Vagina (tissue), 2 donors: ENCODE measurements around the gene ZDBF2. TPM values are rescaled to one million over a fixed set of nuclear protein-coding genes. Genes with fewer than 3 reads are reported as not detected.

Source experiments
- DNase-seq, 2 donors: peaks; one replicate each; pipeline ENCODE4 v3.0.0-alpha.2; 2017; ENCODE audit errors: extremely low spot score in 2 of 2
- H3K27ac ChIP-seq: fragments of 200-600 bp; sonication (generic); one replicate; pipeline ENCODE4 v1.5.1; 2019
- H3K27me3 ChIP-seq: fragments of 200-600 bp; sonication (generic); one replicate; pipeline ENCODE4 v1.5.1; 2019
- H3K36me3 ChIP-seq, 2 donors: fragments of 200-600 bp; sonication (generic); one replicate each; pipeline ENCODE4 v1.5.1; 2017 to 2019
- H3K4me1 ChIP-seq: fragments of 200-600 bp; sonication (generic); one replicate; pipeline ENCODE4 v1.5.1; 2019
- H3K4me3 ChIP-seq, 2 donors: fragments of 200-600 bp; sonication (generic); 1 replicate in 1 of 2; 2 replicates in 1 of 2; pipeline ENCODE4 v1.5.1; 2016 to 2019
- H3K9me3 ChIP-seq: fragments of 200-600 bp; sonication (generic); one replicate; pipeline ENCODE4 v1.5.1; 2019
- CTCF ChIP-seq, 3 experiments: fragments of 450-650 bp in 2 of 3; fragments of 200-600 bp in 1 of 3; sonication (generic) in 1 of 3; IDR thresholded peaks; one replicate each; pipeline ENCODE4 v1.5.1; 2017 to 2019; ENCODE audit warnings: antibody characterized with exemption in 3 of 3, mild to moderate bottlenecking in 2 of 3, moderate library complexity in 2 of 3
- POLR2A ChIP-seq, 2 donors: fragments of 450-650 bp; IDR thresholded peaks; one replicate each; pipeline ENCODE4 v1.6.1; 2017; ENCODE audit warnings: antibody characterized with exemption in 2 of 2, mild to moderate bottlenecking in 2 of 2, moderate library complexity in 2 of 2
- POLR2AphosphoS5 ChIP-seq, 2 donors: sonication (generic); formaldehyde crosslinking; IDR thresholded peaks; one replicate each; pipeline ENCODE4 v1.9.0; 2017; ENCODE audit warnings: antibody characterized with exemption in 2 of 2, mild to moderate bottlenecking in 2 of 2, low read depth in 1 of 2; ENCODE audit not compliant: insufficient read depth in 1 of 2
- intact Hi-C: fragments of 100-400 bp; cut with DNase I; formaldehyde crosslinking; loops from one replicate; pipeline ENCODE4 v1.15.1; 2023
- total RNA-seq: library from RNA; depleted of rRNA; stranded (reverse); fragments of >200 nt; gene quantifications from one replicate; pipeline ENCODE4 v1.2.3, GENCODE V29; 2016

Gene ZDBF2
- total RNA-seq, 1 donor from 2014 or later: 13.0 TPM

DNA sequence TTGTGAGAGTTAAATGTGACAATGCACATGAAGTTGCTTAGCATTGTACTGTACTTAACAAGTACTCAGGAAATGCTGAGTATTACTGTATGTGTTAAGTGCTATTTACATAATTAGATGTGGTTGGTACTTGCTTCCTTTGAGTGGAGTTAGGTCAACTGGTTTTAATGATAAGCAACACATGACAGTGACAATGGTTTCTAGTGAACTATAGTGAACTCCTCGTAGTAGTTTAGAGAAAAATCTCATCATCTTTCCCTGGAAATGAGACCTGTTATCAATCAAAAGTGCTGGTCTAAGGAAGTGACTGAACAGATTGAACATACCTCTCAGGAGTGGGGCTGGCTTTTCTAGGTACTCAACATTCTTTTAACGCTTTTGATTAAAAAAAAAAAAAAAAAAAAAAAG, 29.2 kb upstream of the ZDBF2 start:
- H3K9me3 ChIP-seq: no peaks in the 10 kb centered on the region
- intact Hi-C loops: no loop called here
- no peak for DNase-seq
- H3K27me3 ChIP-seq: no peaks in the 10 kb centered on the region
- no peak overlapping the region for H3K4me3 ChIP-seq
- H3K27ac ChIP-seq: no peak overlapping the region
- no peaks in the 10 kb centered on the region for H3K36me3 ChIP-seq
- no peak for TF ChIP-seq POLR2A (IDR thresholded peaks at IDR 0.05)
- TF ChIP-seq POLR2AphosphoS5 (IDR thresholded peaks at IDR 0.05; ENCODE audit: insufficient read depth in 1 of 2, low read depth in 1 of 2): no peak
- no peak for TF ChIP-seq CTCF (IDR thresholded peaks at IDR 0.05)
- H3K4me1 ChIP-seq: no peaks in the 10 kb centered on the region

- no peak for DNase-seq
- Histone ChIP-seq H3K36me3 (no peaks in the 10 kb centered on the region), H3K27ac (no peak overlapping the region), H3K4me3 (peak overlapping the region in 1 of 2 donors; percentile 13), H3K27me3 (no peaks in the 10 kb centered on the region), H3K4me1 (no peaks in the 10 kb centered on the region), H3K9me3 (no peaks in the 10 kb centered on the region)
- TF ChIP-seq POLR2AphosphoS5 (IDR thresholded peaks at IDR 0.05; ENCODE audit: insufficient read depth in 1 of 2, low read depth in 1 of 2) (no peak), POLR2A (IDR thresholded peaks at IDR 0.05) (no peak), CTCF (IDR thresholded peaks at IDR 0.05) (no peak)
- intact Hi-C loops: no loop called here
These were observed 24.2 kb upstream of the ZDBF2 start for GRCh38 chr2:206250041-206250897.

DNA sequence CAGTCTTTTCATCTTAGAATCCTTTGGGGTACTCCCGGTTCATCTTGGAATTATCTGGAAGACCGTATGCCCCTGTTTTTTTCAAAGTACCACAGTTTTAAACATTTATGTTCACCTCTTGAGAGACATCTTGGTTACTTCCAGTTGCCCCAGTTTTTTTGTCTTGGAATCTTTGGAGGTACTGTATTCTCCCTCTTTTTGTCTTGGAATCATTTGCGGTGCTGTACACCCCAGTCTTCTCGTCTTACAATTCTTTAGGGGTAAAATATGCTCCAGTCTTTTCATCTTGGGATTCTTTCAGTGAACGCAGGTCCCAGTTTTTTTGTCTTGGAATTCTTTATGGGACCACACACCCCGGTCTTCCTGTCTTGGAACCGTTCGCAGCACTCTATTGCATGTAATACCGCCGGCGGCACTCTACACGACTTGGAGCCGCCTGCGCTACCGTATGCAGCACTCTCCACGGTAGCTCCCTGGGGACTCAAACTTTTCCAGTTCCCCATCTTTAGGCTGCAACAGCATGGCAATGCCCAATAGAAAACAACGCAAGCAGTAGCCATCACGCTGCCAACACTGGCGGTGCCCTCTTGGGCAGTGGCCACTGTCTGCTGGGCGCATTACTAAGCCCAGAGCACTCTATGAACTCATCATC, 21.2 kb upstream of the ZDBF2 start:
- intact Hi-C loops: no loop called here
- H3K27me3 ChIP-seq: peaks cover 5% of the 10 kb centered on the region
- DNase-seq: no peak
- TF ChIP-seq POLR2A (IDR thresholded peaks at IDR 0.05) (no peak), CTCF (IDR thresholded peaks at IDR 0.05) (no peak), POLR2AphosphoS5 (IDR thresholded peaks at IDR 0.05; ENCODE audit: insufficient read depth in 1 of 2, low read depth in 1 of 2) (no peak)
- H3K27ac ChIP-seq: no peak overlapping the region
- no peaks in the 10 kb centered on the region for H3K36me3 ChIP-seq
- no peak overlapping the region for H3K4me3 ChIP-seq
- H3K4me1 ChIP-seq: no peaks in the 10 kb centered on the region
- H3K9me3 ChIP-seq: no peaks in the 10 kb centered on the region

DNA sequence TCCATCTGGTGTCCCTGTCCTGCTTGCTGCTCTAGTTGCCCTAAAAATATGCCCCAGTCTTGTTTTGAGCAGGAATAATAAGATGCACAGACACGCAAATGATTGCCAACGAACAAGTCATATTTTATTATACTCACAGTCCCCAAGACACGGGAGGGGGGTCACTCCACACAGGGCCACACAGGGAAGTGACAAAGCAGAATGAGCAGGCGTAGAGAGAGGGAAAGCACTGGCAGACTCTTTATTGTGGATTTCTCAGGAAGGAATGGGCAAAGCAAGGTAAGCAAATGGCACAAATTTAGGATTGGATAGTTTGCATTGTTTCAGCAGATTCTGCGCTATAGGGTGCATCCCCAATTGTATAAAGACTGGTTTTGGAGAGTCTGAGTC, 20.7 kb upstream of the ZDBF2 start:
- TF ChIP-seq CTCF (IDR thresholded peaks at IDR 0.05) (no peak), POLR2AphosphoS5 (IDR thresholded peaks at IDR 0.05; ENCODE audit: insufficient read depth in 1 of 2, low read depth in 1 of 2) (no peak), POLR2A (IDR thresholded peaks at IDR 0.05) (no peak)
- H3K27me3 ChIP-seq: peaks cover 5% of the 10 kb centered on the region
- no peak overlapping the region for H3K27ac ChIP-seq
- H3K4me3 ChIP-seq: no peak overlapping the region
- intact Hi-C loops: no loop called here
- H3K36me3 ChIP-seq: no peaks in the 10 kb centered on the region
- no peaks in the 10 kb centered on the region for H3K4me1 ChIP-seq
- H3K9me3 ChIP-seq: no peaks in the 10 kb centered on the region
- no peak for DNase-seq

DNA sequence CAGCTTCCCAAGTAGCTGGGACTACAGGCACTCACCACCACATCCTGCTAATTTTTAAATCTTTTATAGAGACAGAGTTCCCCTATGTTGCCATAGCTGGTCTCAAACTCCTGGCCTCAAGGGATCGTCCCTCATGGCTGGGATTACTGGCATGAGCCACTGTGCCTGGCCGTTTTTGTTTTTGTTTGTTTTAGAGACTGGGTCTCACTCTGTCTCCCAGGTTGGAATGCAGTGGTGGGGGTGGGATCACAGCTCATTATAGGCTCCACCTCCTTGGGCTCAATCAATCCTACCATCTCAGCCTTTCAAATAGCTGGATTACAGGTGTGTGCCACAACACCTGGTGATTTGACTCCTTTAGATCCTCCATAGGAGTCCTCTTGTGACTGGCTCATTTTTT, 19.5 kb upstream of the ZDBF2 start:
- Histone ChIP-seq H3K27me3 (peaks cover 5% of the 10 kb centered on the region), H3K27ac (no peak overlapping the region), H3K36me3 (no peaks in the 10 kb centered on the region), H3K9me3 (no peaks in the 10 kb centered on the region), H3K4me1 (no peaks in the 10 kb centered on the region), H3K4me3 (no peak overlapping the region)
- no peak for DNase-seq
- intact Hi-C loops: no loop called here
- TF ChIP-seq POLR2AphosphoS5 (IDR thresholded peaks at IDR 0.05; ENCODE audit: insufficient read depth in 1 of 2, low read depth in 1 of 2) (no peak), POLR2A (IDR thresholded peaks at IDR 0.05) (no peak), CTCF (IDR thresholded peaks at IDR 0.05) (no peak)
